ENCODE data around the gene RSBN1.

RSBN1 gene

DNA sequence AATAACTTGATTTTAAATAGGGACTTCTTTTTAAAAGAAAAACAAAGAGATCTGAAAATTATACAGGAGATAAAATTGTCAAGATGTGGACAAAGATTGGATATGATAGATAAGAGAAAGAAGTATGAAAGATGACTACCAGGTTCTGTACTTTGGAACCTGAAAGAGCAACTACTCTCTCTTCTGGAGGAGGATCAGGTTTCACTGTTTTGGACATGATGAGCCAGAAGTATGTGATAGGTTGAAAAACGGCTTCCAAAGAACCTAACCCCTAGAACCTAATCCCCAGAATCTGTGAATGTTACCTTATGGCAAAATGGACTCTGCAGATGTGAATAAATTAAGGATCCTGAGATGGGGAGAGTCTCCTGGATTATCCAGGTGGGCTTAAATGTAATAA is 26.2 kb downstream of the RSBN1 start:
- Histone ChIP-seq H3K27me3 (ENCODE audit: insufficient read depth, poor library complexity, severe bottlenecking) (no peaks in the 10 kb centered on the region), H3K9me3 (ENCODE audit: severe bottlenecking) (no peaks in the 10 kb centered on the region), H3K27ac (ENCODE audit: poor library complexity, severe bottlenecking) (no peak overlapping the region), H3K36me3 (ENCODE audit: low read depth) (no peaks in the 10 kb centered on the region; the same call in 1 of the 2 replicates), H3K4me1 (ENCODE audit: insufficient read depth, poor library complexity, severe bottlenecking) (peaks cover 5% of the 10 kb centered on the region), H3K4me3 (ENCODE audit: severe bottlenecking) (no peak overlapping the region)
- ATAC-seq (ENCODE audit: low read depth) (peak; percentile 50; the same call in 1 of the 3 replicates), DNase-seq (ENCODE audit: low spot score) (no peak)
- TF ChIP-seq, protein P1, sequence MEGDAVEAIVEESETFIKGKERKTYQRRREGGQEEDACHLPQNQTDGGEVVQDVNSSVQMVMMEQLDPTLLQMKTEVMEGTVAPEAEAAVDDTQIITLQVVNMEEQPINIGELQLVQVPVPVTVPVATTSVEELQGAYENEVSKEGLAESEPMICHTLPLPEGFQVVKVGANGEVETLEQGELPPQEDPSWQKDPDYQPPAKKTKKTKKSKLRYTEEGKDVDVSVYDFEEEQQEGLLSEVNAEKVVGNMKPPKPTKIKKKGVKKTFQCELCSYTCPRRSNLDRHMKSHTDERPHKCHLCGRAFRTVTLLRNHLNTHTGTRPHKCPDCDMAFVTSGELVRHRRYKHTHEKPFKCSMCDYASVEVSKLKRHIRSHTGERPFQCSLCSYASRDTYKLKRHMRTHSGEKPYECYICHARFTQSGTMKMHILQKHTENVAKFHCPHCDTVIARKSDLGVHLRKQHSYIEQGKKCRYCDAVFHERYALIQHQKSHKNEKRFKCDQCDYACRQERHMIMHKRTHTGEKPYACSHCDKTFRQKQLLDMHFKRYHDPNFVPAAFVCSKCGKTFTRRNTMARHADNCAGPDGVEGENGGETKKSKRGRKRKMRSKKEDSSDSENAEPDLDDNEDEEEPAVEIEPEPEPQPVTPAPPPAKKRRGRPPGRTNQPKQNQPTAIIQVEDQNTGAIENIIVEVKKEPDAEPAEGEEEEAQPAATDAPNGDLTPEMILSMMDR (IDR thresholded peaks at IDR 0.05; ENCODE audit: poor library complexity, severe bottlenecking): no peak

DNA sequence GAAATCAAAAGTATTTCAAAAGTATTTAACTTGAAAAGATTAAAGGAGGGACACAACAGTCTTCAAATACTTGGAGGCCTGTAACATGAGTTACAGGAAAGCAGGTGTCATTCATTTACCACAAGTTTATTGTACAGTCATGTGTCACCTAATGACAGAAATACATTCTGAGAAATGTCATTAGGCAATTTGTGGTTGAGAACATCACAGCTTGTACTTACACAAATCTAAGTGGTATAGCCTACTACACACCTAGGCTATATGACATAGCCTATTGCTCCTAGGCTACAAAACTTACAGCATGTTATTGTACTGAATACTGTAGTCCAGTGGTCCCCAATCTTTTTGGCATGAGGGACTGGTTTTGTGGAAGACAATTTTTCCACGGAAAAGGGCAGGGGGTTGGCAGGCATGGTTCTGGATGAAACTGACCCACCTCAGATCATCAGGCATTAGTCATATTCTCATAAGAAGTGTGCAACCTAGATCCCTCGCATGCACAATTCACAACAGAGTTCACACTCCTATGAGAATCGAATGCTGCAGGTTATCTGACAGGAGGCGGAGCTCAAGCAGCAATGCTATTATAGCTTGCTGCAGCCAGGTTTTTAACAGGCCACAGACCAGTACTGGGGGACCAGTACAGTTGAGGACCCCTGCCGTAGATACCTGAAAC is 28.0 kb downstream of the RSBN1 start:
- Histone ChIP-seq H3K36me3 (ENCODE audit: low read depth) (no peaks in the 10 kb centered on the region; the same call in 1 of the 2 replicates), H3K9me3 (ENCODE audit: severe bottlenecking) (no peaks in the 10 kb centered on the region), H3K27me3 (ENCODE audit: insufficient read depth, poor library complexity, severe bottlenecking) (no peaks in the 10 kb centered on the region), H3K4me1 (ENCODE audit: insufficient read depth, poor library complexity, severe bottlenecking) (peaks cover 5% of the 10 kb centered on the region), H3K4me3 (ENCODE audit: severe bottlenecking) (no peak overlapping the region), H3K27ac (ENCODE audit: poor library complexity, severe bottlenecking) (no peak overlapping the region)
- TF ChIP-seq, protein P1 (IDR thresholded peaks at IDR 0.05; ENCODE audit: poor library complexity, severe bottlenecking): no peak
- DNase-seq (ENCODE audit: low spot score) (no peak), ATAC-seq (ENCODE audit: low read depth) (no peak)

DNA sequence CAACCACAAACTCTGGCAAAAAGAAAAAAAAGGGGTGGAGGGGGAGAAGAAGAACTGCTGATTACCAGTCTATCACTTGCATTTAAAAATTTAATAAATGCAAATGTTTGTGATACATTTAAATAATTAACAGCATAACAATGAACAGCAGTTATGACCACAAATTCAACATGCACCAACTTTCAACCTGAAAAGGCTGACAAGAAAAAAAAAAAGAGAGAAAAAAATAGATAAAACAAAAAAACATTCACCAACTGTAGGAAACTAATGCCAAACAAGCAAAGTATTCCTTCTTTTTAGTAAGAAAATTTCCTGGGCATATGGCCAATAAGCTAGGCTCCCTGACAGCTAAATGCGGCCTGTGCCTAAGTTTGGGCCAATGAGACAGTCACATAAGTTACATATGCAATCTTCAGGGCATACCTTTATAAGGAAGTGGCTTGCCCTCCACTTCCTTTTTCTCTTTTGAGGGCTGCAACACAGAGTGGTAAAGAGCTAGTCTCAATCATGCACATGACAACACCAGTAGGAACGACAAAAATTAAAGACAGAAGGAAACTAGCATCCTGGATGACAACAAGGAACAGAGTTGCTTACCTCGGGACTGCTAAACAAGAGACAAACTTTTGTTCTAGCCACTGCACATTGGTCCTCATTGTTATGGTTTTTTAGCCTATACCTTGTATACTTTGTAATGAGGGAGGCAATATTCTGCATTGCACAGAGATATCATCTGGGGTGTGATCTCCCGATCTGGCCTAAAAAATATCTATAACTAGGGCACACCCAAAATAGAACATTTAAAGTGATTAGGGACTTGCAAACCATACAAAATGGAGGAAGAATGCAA is 28.8 kb downstream of the RSBN1 start:
- TF ChIP-seq, protein P1 (IDR thresholded peaks at IDR 0.05; ENCODE audit: poor library complexity, severe bottlenecking): no peak
- Histone ChIP-seq H3K4me1 (ENCODE audit: insufficient read depth, poor library complexity, severe bottlenecking) (peaks cover 5% of the 10 kb centered on the region), H3K27me3 (ENCODE audit: insufficient read depth, poor library complexity, severe bottlenecking) (no peaks in the 10 kb centered on the region), H3K4me3 (ENCODE audit: severe bottlenecking) (no peak overlapping the region), H3K36me3 (ENCODE audit: low read depth) (no peaks in the 10 kb centered on the region; the same call in none of the 2 replicates), H3K9me3 (ENCODE audit: severe bottlenecking) (no peaks in the 10 kb centered on the region), H3K27ac (ENCODE audit: poor library complexity, severe bottlenecking) (no peak overlapping the region)
- ATAC-seq (ENCODE audit: low read depth) (peak; percentile 27; the same call in 1 of the 3 replicates), DNase-seq (ENCODE audit: low spot score) (no peak)

DNA sequence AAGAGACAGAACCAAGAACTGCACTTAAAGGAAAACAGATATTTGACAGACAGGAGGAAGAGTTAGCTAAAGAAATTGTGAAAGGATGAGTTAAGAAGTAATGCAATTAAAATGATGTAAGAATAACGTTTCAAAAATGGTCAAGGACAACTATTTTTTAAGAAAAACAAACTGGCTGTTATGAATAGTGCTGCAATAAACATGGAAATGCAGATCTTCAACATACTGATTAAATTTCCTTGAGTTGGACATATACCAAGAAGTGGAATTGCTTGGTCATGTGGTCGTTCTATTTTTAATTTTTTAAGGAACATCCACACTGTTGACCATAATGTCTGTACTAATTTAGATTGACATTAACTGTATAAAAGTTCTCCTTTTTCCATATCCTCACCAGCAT is 29.9 kb downstream of the RSBN1 start:
- Histone ChIP-seq H3K36me3 (ENCODE audit: low read depth) (peaks cover under 1% of the 10 kb centered on the region), H3K27ac (ENCODE audit: poor library complexity, severe bottlenecking) (no peak overlapping the region), H3K27me3 (ENCODE audit: insufficient read depth, poor library complexity, severe bottlenecking) (no peaks in the 10 kb centered on the region), H3K4me3 (ENCODE audit: severe bottlenecking) (no peak overlapping the region), H3K9me3 (ENCODE audit: severe bottlenecking) (no peaks in the 10 kb centered on the region), H3K4me1 (ENCODE audit: insufficient read depth, poor library complexity, severe bottlenecking) (peaks cover 5% of the 10 kb centered on the region)
- TF ChIP-seq, protein P1 (IDR thresholded peaks at IDR 0.05; ENCODE audit: poor library complexity, severe bottlenecking): no peak
- no peak for ATAC-seq (ENCODE audit: low read depth)
- no peak for DNase-seq (ENCODE audit: low spot score)

Data from RWPE2 (cell line).